Activated T-cell treated with anti-CD3 and anti-CD28 coated beads for 24 hours (primary cell): ENCODE measurements around the gene TLE6.
"Not testable (repeated sequence)": the region's sequence is repeated elsewhere in the genome, so short reads cannot be mapped to it uniquely, and the experiment has no call there.

Experiments used
- DNase-seq: peaks from one replicate; pipeline ENCODE4 v3.0.0-alpha.2; 2020; ENCODE audit warnings: low read depth

TLE6 gene

DNA sequence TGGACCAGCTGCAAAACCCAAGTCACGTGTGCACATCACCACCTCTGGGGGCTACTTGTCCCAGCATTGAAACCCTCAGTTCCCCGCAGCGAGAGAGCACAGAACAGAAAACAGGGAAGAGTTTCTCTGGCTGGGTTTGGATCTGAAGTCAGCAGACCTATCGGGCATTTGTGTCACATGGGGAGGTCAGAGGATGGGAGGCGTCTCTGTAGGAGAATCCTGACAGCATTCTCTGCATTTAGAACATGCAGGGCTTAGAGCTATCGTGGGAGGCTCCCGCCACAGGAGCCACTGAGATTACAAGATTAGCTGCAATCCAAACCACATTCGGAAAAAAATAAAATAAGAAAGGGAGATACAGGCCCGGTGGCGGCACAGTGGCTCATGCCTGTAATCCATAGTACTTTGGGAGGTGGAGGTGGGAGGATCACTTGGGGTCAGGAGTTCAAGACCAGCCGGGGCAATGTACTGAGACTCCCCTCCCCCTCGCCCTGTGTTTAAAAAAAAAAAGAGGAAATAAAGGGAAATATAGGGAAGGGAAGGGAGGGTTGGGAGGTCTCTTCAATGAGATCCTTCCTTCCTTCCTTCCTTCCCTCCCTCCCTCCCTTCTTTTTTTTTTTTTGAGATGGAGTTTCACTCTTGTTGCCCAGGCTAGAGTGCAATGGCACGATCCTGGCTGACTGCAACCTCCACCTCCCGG, 2.9 kb upstream of the TLE6 start:
- no peak for DNase-seq

DNA sequence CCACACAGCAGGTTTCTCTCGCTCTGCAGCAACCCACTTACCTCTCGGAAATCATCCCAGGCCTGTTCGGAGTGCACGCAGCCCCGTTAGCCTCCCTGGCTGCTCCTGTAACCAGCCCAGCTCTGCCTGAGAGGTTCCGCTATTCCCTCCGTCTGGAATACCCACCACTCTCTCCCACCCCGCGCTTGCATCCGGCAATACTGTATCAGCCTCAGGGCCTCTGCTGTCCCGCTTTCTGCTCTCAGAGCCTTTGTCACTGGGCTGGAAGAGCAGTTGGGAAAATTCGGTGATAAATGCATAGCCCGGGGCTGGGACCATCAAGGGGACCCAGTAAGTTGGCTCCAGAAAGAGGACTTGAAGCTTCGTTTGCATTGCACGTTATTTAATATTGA, 759 bp upstream of the TLE6 start:
- DNase-seq, result no peak

DNA sequence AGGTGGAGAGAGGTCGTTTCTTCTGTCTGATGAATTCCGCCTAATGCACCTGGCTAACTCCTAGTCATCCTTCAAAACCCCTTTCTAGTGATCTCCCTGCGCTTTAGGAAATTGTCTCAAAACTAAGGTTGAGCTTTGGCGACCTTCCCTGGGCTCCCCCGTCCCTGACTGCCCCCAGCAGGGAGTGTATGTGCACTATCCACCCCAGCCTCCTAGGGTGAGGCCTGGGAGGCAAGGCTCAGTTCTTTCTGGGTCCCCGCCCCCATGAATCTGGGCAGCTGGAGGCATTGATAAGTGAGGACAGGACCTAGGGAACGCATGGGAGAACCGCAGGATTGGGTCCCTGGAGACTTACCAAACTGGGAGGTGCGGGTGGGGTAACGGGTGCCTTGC, 378 bp downstream of the TLE6 start:
- DNase-seq, result no peak

DNA sequence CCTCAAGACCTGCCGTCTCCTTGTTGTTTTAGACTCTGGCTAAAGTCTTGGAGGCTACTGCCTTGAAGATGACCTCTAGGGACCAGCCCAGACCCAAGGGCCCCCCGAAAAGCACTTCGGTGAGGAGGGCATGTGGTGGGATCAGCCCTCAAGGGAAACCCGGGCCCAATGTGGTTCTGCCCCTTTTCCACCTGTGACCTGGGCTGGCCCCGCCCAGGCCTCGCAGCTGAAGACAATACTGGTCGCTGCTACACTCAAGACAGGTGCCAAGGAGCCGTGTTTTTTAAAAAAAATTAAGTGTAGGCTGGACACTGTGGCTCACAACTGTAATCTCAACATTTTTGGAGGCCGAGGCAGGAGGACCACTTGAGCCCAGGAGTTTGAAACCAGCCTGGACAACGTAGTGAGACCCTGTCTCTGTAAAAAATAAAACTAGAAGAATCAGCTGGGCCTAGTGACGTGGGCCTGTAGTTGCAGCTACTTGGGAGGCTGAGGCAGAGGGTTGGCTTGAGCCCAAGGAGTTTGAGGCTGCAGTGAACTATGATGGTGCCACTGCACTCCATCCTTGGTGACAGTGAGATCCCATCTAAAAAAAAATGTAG, 903 bp downstream of the TLE6 start:
- DNase-seq, result no peak

DNA sequence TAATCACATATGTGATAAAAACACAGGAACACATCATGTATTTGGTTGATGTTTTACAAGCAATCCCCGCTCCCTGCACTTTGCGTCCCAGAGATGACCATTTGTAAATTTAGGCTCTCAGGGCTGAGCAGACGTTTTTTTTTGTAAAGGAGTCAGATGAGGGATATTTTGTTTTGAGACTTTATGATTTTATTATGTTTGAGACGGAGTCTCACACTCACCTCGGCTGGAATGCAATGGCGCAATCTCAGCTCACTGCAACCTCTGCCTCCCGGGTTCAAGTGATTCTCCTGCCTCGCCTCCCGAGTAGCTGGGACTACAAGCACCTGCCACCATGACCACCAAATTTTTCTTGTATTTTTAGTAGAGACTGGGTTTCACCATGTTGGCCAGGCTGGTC, 1.4 kb downstream of the TLE6 start:
- DNase-seq, result no peak

DNA sequence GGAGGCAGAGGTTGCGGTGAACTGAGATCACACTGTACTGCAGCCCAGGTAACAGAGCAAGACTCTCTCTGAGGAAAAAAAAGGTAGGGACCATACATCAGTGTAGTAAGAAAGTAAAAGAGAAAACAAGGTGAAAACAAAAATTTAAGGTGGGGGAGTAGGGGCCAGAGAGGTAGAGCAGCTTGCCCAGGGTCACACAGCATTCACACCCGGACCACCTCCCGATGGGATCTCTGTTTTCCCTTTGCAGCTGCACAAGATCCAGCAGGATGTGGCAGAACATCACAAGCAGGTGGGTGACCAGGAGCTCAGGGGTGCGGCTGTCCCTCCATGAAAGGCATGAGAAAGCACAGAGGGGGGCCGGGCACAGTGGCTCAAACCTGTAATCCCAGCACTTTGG, 4.5 kb downstream of the TLE6 start:
- no peak for DNase-seq

DNA sequence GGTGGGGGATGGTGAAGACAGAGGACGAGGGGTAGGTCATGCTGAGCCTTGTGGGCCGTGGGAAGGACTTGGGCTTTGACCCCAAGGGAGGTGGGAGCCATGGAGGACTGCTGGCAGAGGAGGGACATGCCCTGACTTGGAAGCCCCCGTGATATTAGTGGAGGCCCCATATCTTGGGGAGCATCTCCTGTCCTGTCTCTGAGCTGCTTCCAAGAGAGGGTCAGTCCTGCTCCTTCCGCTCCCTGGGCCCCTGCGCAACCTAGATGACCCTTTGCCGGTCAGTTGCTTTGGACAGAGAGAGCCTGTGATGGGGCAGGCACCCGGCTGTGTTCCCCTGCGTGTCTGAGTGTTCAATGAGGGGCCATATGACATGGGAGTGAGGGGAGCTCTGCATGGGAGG, 5.2 kb downstream of the TLE6 start:
- DNase-seq, result no peak

DNA sequence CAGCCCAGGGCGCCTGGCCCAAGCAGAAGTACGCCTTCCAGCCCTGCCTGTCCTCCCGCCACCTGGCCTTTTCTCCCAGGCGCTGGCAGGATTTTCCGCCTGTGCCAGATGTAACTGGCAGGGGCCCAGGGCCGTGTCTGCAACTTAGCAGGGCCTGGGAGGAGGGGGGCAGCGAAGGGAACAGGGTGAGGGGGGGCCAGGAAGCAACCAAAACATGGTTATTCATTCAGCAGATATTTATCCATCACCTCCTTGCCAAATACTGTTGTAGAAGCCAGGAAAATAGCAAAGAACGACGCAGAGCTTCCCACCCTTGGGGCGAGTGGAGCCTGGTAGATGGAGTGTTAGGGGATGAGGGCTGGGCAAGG, 5.6 kb downstream of the TLE6 start:
- no peak for DNase-seq

DNA sequence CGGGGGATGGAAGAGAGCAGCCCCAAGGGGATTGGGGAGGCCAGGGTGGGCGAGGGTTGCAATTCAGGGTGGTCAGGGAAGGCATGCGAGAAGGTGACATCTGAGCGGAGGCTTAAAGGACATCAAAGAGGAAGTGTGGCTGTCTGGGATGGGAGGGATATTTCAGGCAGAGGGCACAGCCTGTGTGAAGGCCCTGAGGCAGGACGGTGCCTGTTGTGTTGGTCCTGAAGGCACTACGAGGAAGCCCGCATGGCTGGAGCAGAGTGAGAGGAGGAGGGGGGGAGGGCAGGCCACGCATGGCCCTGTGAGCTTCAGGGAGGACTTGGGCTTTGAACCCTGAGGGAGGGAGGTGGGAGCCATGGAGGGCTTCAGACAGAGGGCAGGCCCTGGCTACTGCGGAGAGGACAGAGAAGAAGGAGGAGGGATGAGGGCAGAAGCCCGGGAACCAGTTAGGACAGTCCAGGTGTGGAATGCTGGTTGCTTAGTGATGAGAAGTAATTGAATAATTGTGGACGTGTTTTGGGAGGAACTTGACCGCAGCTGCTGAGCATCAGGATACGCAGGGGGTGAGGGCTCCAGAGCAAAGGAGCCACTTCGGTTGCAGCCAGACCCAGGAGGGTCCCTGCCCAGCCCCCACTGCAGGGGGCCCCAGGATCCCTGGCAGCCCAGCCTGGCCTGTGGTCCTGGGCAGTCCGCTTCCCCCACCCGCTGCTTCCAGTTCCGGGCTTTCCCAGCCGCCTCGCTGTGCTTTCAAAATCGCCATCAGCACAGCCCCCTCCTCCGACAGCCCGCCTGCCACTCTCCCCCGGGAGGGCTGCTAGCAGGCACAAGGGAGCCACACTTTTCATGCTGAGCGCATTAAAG, 6.2 kb downstream of the TLE6 start:
- no peak for DNase-seq

DNA sequence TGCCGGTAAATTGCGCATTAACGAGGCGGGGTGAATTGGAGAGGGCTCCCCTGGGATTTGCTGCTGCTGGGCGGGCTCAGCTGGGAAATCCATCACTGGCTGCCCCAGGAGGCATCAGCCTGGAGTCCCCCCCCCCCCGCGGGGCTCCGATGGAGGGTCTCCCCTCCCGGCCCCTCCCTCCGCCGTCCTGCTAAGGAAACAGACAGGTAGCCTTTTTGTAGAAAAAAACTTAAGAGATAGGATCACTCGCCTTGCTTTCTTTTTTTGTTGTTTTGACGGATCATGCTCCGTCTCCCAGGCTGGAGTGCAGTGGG, 6.8 kb downstream of the TLE6 start:
- no peak for DNase-seq

DNA sequence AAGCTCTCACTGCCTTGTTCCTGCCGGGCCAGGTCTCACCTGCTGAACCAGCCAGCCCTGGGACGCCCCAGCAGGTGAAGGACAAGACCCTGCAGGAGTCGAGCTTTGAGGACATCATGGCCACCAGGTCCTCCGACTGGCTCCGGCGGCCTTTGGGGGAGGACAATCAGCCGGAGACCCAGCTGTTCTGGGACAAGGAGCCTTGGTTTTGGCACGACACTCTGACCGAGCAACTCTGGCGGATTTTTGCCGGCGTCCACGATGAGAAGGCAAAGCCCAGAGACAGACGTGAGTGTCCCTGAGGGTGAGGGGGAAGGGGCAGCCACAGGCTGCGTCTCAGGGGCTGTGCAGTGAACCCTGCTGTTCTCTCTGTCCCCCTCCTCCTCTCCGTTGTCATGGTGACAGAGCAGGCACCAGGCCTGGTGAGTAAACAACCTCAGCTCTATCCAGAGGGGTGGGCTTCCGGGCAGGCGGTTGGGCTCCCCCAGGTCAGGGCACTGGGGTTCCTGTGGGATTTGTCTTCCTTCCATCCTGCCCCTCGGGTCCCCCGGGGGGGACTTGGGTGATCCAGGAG, 9.7 kb downstream of the TLE6 start:
- DNase-seq, result no peak

DNA sequence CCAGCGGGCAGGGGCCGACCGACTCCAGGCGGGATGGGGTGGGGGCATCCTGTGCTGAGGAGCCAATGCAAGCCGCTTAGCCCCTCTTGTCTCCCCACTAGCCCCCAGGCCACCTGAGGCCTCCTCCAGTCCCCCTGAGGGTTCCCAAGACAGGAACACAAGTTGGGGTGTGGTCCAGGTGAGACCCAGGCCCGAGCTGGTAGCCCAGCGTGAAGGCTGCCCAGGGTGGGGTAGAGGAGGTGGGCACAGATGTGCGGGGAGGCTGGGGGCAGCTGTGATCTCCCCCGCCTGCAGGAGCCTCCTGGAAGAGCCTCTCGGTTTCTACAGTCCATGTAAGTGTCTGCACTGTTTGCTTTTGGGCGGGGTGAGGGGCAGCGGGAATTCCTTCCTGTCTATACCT, 10.4 kb downstream of the TLE6 start:
- DNase-seq, result no peak

DNA sequence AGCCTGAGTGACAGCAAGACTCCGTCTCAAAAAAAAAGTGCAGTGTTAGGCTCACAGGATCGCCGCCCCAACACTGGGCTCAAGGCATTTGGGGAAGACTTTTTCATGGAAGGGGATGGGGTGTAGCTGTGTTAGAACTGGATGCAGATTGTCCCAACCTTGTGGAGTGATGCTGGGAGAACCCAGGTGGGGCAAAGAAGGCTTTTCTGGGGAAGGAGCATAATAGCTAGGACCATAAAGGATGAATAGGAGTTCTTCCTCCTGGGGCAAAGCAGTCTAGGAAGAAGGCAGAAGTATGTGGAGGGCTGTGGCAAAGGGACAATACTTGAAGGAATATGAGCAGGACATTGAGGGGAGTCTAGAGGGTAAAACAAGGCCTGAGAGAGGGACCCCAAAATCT, 11.2 kb downstream of the TLE6 start:
- no peak for DNase-seq

DNA sequence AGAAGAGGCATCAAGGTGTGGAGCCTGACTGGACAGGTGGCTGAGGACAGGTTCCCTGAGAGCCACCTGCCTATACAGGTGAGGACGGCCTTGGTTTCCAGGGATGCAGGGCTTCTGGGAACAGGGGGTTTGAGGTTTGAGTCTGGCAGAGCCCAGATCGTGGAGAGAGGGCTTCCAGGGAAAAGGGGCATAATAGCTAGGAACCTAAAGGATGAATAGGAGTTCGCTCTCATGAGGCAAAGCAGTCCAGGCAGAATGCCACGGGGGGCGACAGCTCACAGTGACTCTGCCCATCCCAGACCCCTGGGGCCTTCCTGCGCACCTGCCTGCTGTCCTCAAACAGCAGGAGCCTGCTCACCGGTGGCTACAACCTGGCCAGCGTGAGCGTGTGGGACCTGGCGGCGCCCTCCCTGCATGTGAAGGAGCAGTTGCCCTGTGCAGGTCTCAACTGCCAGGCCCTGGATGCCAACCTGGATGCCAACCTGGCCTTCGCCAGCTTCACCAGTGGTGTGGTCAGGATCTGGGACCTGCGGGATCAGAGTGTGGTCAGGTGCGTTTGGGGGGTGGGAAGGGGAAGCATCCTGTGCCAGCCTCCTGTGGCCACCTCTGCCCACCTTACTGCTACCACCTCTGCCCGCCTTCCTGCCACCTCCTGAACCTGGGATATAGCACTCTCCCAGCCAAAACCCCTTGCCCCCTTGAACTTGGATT, 12.0 kb downstream of the TLE6 start:
- no peak for DNase-seq

DNA sequence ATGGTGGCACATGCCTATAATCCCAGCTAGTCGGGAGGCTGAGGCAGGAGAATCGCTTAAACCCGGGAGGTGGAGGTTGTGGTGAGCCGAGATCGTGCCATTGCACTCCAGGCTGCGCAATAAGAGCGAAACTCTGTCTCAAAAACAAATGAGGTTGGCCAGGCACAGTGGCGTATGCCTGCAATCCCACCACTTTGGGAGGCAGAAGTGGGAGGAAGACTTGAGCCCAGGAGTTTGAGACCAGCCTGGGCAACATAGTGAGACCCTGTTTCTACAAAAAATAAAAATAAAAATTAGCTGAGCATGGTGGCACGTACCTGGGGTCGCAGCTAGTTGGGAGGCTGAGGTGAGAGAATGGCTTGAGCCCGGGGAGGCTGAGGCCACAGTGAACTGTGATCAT, 15.0 kb downstream of the TLE6 start:
- DNase-seq, result not testable (repeated sequence)

DNA sequence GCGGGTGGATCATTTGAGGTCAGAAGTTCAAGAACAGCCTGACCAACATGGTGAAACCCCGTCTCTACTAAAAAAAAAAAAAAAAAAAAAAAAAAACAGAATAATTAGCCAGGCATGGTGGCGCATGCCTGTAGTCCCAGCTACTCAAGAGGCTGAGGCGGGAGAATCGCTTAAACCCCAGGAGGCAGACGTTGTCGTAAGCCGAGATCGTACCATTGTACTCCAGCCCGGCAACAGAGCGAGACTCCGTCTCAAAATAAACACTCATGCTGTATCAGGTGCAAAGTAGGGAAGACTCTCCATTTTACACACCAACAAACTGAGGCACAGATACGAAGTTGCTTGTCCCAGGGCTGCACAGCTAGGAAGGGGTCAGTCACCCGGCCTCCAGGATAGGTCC, 15.6 kb downstream of the TLE6 start:
- no peak for DNase-seq

DNA sequence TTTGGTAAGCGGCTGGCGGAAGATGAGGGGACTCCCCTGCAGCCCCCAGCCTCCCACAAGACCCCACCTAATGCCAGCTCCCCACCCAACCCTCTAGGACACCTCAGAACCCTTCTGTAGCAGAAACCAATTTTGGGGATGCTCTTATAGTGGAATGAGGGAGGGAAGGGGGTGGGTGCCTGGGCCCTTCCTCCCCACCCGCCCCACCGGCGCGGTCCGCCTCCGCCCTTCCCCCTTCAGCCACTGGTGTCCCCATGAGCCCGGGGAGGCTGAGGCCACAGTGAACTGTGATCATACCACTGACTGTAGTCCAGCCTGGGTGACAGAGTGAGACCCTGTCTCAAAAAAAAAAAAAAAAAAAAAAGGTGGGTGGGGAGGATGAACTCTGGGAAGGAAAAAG, 16.2 kb downstream of the TLE6 start:
- DNase-seq, result no peak

DNA sequence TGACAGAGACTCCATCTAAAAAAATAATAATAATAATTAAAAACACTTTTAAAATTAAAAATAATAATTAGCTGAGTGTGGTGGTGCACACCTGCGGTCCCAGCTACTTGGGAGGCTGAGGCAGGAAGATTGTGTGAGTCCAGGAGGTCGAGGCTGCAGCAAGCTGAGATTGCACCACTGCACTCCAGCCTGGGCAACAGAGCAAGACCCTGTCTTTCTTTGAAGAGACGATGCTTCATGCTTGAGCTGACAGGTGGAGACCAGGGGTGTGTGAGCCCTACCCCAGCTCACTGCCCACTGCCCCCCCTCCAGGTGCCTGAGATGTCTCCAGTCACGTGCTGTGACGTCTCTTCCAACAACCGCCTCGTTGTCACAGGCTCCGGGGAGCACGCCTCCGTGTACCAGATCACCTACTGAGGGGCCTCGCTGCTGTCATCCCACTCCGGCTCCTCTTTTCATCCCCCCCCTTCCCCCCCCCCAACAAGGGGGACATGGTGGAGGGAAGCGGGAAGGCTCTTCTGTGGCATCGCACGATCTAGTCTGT, 17.3 kb downstream of the TLE6 start:
- no peak for DNase-seq

DNA sequence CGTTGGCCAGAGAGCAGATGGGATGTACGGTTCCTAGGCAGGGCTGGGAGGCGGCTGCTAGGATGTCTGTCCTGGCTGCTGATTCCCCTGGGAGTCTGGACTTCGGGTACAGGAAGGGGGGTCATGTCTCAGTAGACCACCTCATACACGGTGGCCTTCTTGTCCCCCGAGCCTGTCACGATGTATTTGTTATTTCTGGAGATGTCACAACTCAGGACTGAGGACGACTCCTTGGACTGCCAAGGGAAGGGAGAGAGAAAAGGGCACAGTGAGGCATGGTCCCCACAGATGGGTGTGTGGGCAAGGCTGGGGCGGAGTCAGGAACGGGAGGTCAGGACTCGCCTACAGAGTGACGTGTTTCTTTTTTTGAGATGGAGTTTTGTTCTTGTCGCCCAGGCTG, 20.4 kb downstream of the TLE6 start:
- no peak for DNase-seq

DNA sequence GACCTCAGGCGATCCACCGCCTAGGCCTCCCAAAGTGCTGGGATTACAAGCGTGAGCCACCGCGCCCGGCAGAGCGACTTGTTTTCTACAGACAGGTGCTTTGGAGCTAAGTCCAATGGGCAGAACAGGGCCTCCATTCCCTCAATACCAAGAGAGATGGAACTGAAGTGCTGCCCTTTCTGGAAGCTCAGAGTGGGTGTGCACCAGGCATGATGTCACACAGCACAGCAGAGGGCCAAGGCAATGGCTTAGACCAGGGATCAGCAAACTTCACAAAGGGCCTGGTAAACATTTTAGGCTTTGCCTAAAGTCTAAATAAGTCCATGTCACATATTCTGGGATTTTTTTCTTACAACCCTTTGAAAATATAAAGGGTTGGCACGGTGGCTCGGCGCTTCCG, 21.3 kb downstream of the TLE6 start:
- no peak for DNase-seq

DNA sequence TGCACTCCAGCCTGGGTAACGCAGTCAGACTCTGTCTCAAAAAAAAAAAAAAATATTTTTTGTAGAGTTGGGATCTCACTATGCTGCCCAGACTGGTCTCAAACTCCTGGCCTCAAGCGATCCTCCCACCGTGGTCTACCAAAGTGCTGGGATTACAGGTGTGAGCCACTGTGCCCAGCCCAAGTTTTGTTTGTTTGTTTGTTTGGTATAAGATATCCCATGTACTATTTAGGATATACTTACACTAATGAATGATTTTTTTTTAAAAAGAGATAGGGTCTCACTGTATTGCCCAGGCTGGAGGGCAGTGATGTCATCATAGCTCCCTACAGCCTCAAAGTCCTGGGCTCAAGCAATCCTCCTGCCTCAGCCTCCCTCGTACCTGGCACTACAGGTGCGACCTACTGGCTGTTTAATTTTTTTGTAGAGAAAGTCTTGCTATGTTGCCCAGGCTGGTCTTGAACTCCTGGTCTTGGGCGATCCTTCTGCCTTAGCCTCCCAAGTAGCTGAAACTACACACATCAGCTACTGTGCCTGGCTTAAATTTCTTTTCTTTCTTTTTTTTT, 24.0 kb downstream of the TLE6 start:
- no peak for DNase-seq

DNA sequence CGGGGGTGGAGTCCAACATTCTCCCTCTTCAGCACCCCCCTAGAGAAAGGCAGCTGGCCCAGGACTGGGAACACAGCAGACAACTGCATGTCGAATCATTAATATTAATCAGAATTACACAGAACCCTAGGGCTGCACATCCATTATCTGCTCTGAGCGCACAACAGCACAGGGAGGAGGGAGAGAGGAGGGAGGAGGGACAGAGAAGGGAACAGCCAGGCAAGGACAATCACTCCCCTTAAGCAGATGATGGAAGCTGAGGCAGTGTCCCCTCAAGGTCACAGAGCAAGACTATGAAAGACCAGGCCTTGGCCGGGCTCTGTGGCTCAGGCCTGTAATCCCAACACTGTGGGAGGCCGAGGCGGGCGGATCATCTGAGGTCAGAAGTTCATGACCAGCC, 25.7 kb downstream of the TLE6 start:
- no peak for DNase-seq
